NB4 (cell line): Measurements from ENCODE around the gene EDNRB.

Experiments used
- CTCF ChIP-seq: IDR thresholded peaks from one replicate; pipeline ENCODE4 v1.5.1; 2012; ENCODE audit warnings: low read depth, low read length
- MAX ChIP-seq: IDR thresholded peaks from 2 replicates; pipeline ENCODE4 v1.6.1; 2011; ENCODE audit warnings: low read depth, low read length
- POLR2A ChIP-seq: IDR thresholded peaks from 2 replicates; pipeline ENCODE4 v1.6.1; 2011; ENCODE audit warnings: mild to moderate bottlenecking; ENCODE audit not compliant: insufficient read length; ENCODE audit errors: extremely low read depth

DNA sequence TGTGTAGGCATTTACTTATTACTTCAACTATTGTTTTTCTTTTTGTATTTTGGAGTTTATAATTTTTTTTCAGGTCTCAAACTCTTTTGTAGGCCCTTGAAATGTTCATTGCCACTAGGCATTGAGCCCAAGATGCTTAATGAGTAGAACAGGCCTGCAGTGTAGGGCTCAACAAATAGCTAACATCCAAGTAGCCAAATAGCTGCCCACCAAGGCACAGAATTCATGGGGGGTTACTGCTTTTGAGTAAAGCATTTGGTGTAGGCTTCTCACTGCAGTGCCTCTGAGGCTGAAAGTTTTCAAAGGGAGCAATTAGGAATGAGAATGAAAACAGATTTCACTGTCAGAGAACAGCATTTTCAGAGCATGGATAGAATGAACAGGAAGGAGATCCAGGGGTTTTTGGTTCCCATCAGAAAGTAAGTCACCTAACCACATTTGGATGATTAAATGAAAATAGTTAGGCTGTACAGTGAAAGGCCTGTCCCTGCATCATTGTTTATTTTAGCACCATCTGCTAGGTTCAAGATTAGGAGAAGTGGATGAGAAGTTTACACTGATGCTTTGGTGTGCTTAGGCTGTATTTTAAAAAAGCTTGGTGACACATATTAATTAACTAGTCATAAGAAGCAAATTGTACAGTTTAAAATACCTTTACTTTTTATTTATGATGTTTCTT lies 61.0 kb downstream of the EDNRB start:
- TF ChIP-seq CTCF (no peak), POLR2A (no peak), MAX (no peak)
